ENCODE data around the gene LIFR. TPM values are rescaled to one million over a fixed set of nuclear protein-coding genes. Genes with fewer than 3 reads are reported as not detected.

LIFR gene
- total and polyA plus RNA-seq, 11 donors, result 12.6 to 66.8 (median 38.5) TPM

- TF ChIP-seq CTCF (IDR thresholded peaks at IDR 0.05) (no peak), POLR2A (IDR thresholded peaks at IDR 0.05) (no peak)
- peaks cover 0 to 13% (median 0%) of the 10 kb centered on the region in 12 donors for H3K9me3 ChIP-seq
- WGBS, 4 donors, result 58 to 62% (median 60%) methylated on average over 4 of the region's 4 CpGs
- peaks cover 9 to 65% (median 32%) of the 10 kb centered on the region in 12 donors for H3K4me1 ChIP-seq
- no peak overlapping the region for H3K27ac ChIP-seq
- H3K4me3 ChIP-seq, result no peak overlapping the region
- ATAC-seq (peak in 2 of 4 donors; percentile 75), DNase-seq (peak in 1 of 5 donors; percentile 22)
- H3K36me3 ChIP-seq, result peaks cover 0 to 34% (median 24%) of the 10 kb centered on the region in 9 donors
- no peaks in the 10 kb centered on the region for H3K27me3 ChIP-seq
- intact Hi-C loops (cut with DNase I), result no loop called here
Observed at GRCh38 chr5:38529955-38530646, 26.3 kb downstream of the LIFR start.

GRCh38 chr5:38528162-38528703 is 28.2 kb downstream of the LIFR start:
- Histone ChIP-seq H3K27me3 (no peaks in the 10 kb centered on the region), H3K4me1 (peaks cover 7 to 46% (median 22%) of the 10 kb centered on the region in 12 donors), H3K36me3 (peaks cover 0 to 53% (median 24%) of the 10 kb centered on the region in 9 donors), H3K27ac (no peak overlapping the region), H3K4me3 (no peak overlapping the region), H3K9me3 (peaks cover 0 to 13% (median 0%) of the 10 kb centered on the region in 12 donors)
- 53 to 78% (median 56%) methylated on average over 3 of the region's 3 CpGs for WGBS, 4 donors
- intact Hi-C loops (cut with DNase I), result no loop called here
- no peak for TF ChIP-seq POLR2A (IDR thresholded peaks at IDR 0.05)
- TF ChIP-seq CTCF (IDR thresholded peaks at IDR 0.05), result no peak
- ATAC-seq (peak in 2 of 4 donors; percentile 22 to 43), DNase-seq (no peak)

GRCh38 chr5:38527475-38527874 is 29.0 kb downstream of the LIFR start:
- intact Hi-C loops (cut with DNase I), result no loop called here
- no peak overlapping the region for H3K27ac ChIP-seq
- ATAC-seq (no peak), DNase-seq (no peak)
- no peak overlapping the region for H3K4me3 ChIP-seq
- H3K36me3 ChIP-seq, result peaks cover 0 to 61% (median 28%) of the 10 kb centered on the region in 9 donors
- TF ChIP-seq CTCF (IDR thresholded peaks at IDR 0.05) (no peak), POLR2A (IDR thresholded peaks at IDR 0.05) (no peak)
- no peaks in the 10 kb centered on the region for H3K27me3 ChIP-seq
- peaks cover 0 to 13% (median 0%) of the 10 kb centered on the region in 12 donors for H3K9me3 ChIP-seq
- 61 to 69% (median 63%) methylated on average over 2 of the region's 2 CpGs for WGBS, 4 donors
- H3K4me1 ChIP-seq, result peaks cover 5 to 38% (median 16%) of the 10 kb centered on the region in 12 donors

- intact Hi-C loops (cut with DNase I), result no loop called here
- ATAC-seq, result no peak
- H3K4me1 ChIP-seq, result peaks cover 0 to 13% (median 4%) of the 10 kb centered on the region in 12 donors
- no peak overlapping the region for H3K4me3 ChIP-seq
- no peak for DNase-seq
- no peak overlapping the region for H3K27ac ChIP-seq
- TF ChIP-seq POLR2A (IDR thresholded peaks at IDR 0.05) (no peak), CTCF (IDR thresholded peaks at IDR 0.05) (no peak)
- 92 to 98% (median 94%) methylated on average over 3 of the region's 3 CpGs for WGBS, 4 donors
- H3K36me3 ChIP-seq, result peaks cover 3 to 95% (median 40%) of the 10 kb centered on the region in 9 donors
- no peaks in the 10 kb centered on the region for H3K27me3 ChIP-seq
- peaks cover 0 to 6% (median 0%) of the 10 kb centered on the region in 12 donors for H3K9me3 ChIP-seq
Observed at GRCh38 chr5:38524022-38524421, 32.4 kb downstream of the LIFR start.

Measured in heart left ventricle (tissue), 16 donors.